Measurements from ENCODE around the gene OR6K6. TPM values are rescaled to one million over a fixed set of nuclear protein-coding genes. Genes with fewer than 3 reads are reported as not detected.

The OR6K6 gene
- polyA plus RNA-seq, 3 donors: not detected

DNA sequence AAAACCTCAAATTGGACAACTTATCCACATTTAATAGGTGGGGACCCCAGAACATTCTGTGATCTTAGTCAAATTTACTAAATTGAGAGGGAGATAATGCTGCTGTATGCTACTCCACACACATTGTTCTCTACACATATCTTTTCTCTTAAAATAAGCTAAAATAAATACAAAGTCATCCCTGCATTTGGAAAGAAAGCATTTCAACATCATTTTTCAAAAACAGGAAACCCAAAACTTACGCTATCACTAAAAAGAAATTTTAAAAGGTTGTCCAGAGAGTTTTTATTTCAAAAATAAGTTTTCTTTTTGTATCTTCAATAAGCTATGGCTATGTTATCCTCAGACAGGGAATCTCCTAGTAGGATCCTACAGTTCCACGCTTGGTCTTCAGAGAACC is 46.0 kb downstream of the OR6K6 start:
- no peak for DNase-seq

- no peak for DNase-seq
These were observed 46.9 kb downstream of the OR6K6 start for GRCh38 chr1:158801396-158801795.

GRCh38 chr1:158803678-158804077 is 49.2 kb downstream of the OR6K6 start:
- no peak for DNase-seq

Other genes starting within 250 kb of the OR6K6 start
- not detected for gene OR6Y1, start 200.3 kb upstream of the OR6K6 start, polyA plus RNA-seq (ENCODE audit: insufficient read length in 3 of 3)
- not detected for gene OR6P1, start 184.1 kb upstream of the OR6K6 start, polyA plus RNA-seq (ENCODE audit: insufficient read length in 3 of 3)
- not detected for gene OR10X1, start 174.8 kb upstream of the OR6K6 start, polyA plus RNA-seq (ENCODE audit: insufficient read length in 3 of 3)
- under 1 TPM; 0.01 to 0.04 (median 0.04) TPM for gene OR10Z1, start 149.5 kb upstream of the OR6K6 start, polyA plus RNA-seq (ENCODE audit: insufficient read length in 3 of 3)
- 1 to 10 TPM in 2 of 3 donors, under 1 TPM in 1; 0.74 to 2.6 (median 1.6) TPM for gene SPTA1, start 68.0 kb upstream of the OR6K6 start, polyA plus RNA-seq (ENCODE audit: insufficient read length in 3 of 3)
- gene OR6K2, start 54.1 kb upstream of the OR6K6 start, polyA plus RNA-seq (ENCODE audit: insufficient read length in 3 of 3): not detected
- gene OR6K3, start 34.0 kb upstream of the OR6K6 start, polyA plus RNA-seq (ENCODE audit: insufficient read length in 3 of 3): under 1 TPM in 1 of 3 donors, not detected in 2; 0.06 TPM
- gene OR6N1, start 17.5 kb downstream of the OR6K6 start, polyA plus RNA-seq (ENCODE audit: insufficient read length in 3 of 3): not detected
- gene OR6N2, start 26.5 kb downstream of the OR6K6 start, polyA plus RNA-seq (ENCODE audit: insufficient read length in 3 of 3): not detected
- gene MNDA, start 76.6 kb downstream of the OR6K6 start, polyA plus RNA-seq (ENCODE audit: insufficient read length in 3 of 3): 1 to 10 TPM; 2.3 to 4.5 (median 3.8) TPM
- gene PYHIN1, start 176.8 kb downstream of the OR6K6 start, polyA plus RNA-seq (ENCODE audit: insufficient read length in 3 of 3): under 1 TPM; 0.10 to 0.22 (median 0.10) TPM